Suprapubic skin (tissue), 4 donors: ENCODE measurements around the gene ZNF777. TPM values are rescaled to one million over a fixed set of nuclear protein-coding genes. Genes with fewer than 3 reads are reported as not detected.

Experiments
- DNase-seq, 2 donors: peaks; one replicate each; pipeline ENCODE4 v3.0.0-alpha.2; 2019; ENCODE audit warnings: low spot score in 2 of 2
- H3K27ac ChIP-seq: fragments of 200-600 bp; sonication (generic); one replicate; pipeline ENCODE4 v1.5.1; 2019
- H3K27me3 ChIP-seq: fragments of 200-600 bp; sonication (generic); one replicate; pipeline ENCODE4 v1.5.1; 2019
- H3K36me3 ChIP-seq: fragments of 200-600 bp; sonication (generic); one replicate; pipeline ENCODE4 v1.5.1; 2019
- H3K4me1 ChIP-seq: fragments of 200-600 bp; sonication (generic); one replicate; pipeline ENCODE4 v1.5.1; 2019
- H3K4me3 ChIP-seq: fragments of 200-600 bp; sonication (generic); one replicate; pipeline ENCODE4 v1.5.1; 2019; ENCODE audit warnings: mild to moderate bottlenecking
- H3K9me3 ChIP-seq: fragments of 200-600 bp; sonication (generic); one replicate; pipeline ENCODE4 v1.5.1; 2019
- CTCF ChIP-seq, 2 donors: fragments of 200-600 bp in 1 of 2; fragments of 450-650 bp in 1 of 2; sonication (generic) in 1 of 2; IDR thresholded peaks; one replicate each; pipeline ENCODE4 v1.5.1; 2016 to 2019; ENCODE audit warnings: antibody characterized with exemption in 2 of 2, mild to moderate bottlenecking in 1 of 2, moderate library complexity in 1 of 2
- EP300 ChIP-seq: sonication (generic); formaldehyde crosslinking; IDR thresholded peaks from one replicate; pipeline ENCODE4 v1.6.1; 2017; ENCODE audit warnings: antibody characterized with exemption
- POLR2A ChIP-seq, 2 donors: fragments of 450-650 bp; IDR thresholded peaks; one replicate each; pipeline ENCODE4 v1.6.1; 2017; ENCODE audit warnings: antibody characterized with exemption in 2 of 2, mild to moderate bottlenecking in 2 of 2, moderate library complexity in 2 of 2
- POLR2AphosphoS5 ChIP-seq, 3 donors: sonication (generic); formaldehyde crosslinking; IDR thresholded peaks; one replicate each; pipeline ENCODE4 v1.6.1; 2017; ENCODE audit warnings: antibody characterized with exemption in 3 of 3
- WGBS: methylation state at CpG from one replicate; pipeline ENCODE4 v1.1.5; 2018; 5-methylcytosine and 5-hydroxymethylcytosine counted together
- total RNA-seq, 4 donors: library from RNA; depleted of rRNA; stranded (reverse); fragments of >200 nt; gene quantifications; one replicate each; pipeline ENCODE4 v1.1.0, GENCODE V29; 2016

Gene ZNF777
- total RNA-seq, 4 donors from 2014 or later, result 11.6 to 16.4 (median 14.9) TPM

- H3K4me3 ChIP-seq, result no peak overlapping the region
- no peak overlapping the region for H3K27ac ChIP-seq
- WGBS, result 68% methylated on average over 4 of the region's 4 CpGs
- peaks cover 4% of the 10 kb centered on the region for H3K9me3 ChIP-seq
- H3K36me3 ChIP-seq, result no peaks in the 10 kb centered on the region
- TF ChIP-seq EP300 (no peak), CTCF (IDR thresholded peaks at IDR 0.05) (no peak), POLR2A (IDR thresholded peaks at IDR 0.05) (no peak), POLR2AphosphoS5 (IDR thresholded peaks at IDR 0.05) (no peak)
- no peak for DNase-seq
- peaks cover 14% of the 10 kb centered on the region for H3K4me1 ChIP-seq
- no peaks in the 10 kb centered on the region for H3K27me3 ChIP-seq
Observed at GRCh38 chr7:149500910-149501309, 40.0 kb upstream of the ZNF777 start.

GRCh38 chr7:149500201-149500600, 39.3 kb upstream of the ZNF777 start:
- Histone ChIP-seq H3K4me1 (peaks cover 21% of the 10 kb centered on the region), H3K36me3 (no peaks in the 10 kb centered on the region), H3K27me3 (no peaks in the 10 kb centered on the region), H3K27ac (no peak overlapping the region), H3K4me3 (no peak overlapping the region), H3K9me3 (peaks cover 3% of the 10 kb centered on the region)
- DNase-seq, result no peak
- TF ChIP-seq EP300, result no peak

GRCh38 chr7:149498811-149499210, 37.9 kb upstream of the ZNF777 start:
- no peak overlapping the region for H3K27ac ChIP-seq
- no peak for TF ChIP-seq EP300
- no peak for TF ChIP-seq POLR2AphosphoS5 (IDR thresholded peaks at IDR 0.05)
- no peak for TF ChIP-seq CTCF (IDR thresholded peaks at IDR 0.05)
- H3K4me1 ChIP-seq, result peaks cover 23% of the 10 kb centered on the region
- no peak overlapping the region for H3K4me3 ChIP-seq
- H3K27me3 ChIP-seq, result no peaks in the 10 kb centered on the region
- no peak for DNase-seq
- peaks cover 4% of the 10 kb centered on the region for H3K36me3 ChIP-seq
- WGBS, result 64% methylated on average over 6 of the region's 6 CpGs
- H3K9me3 ChIP-seq, result no peaks in the 10 kb centered on the region

GRCh38 chr7:149497467-149498261, 36.8 kb upstream of the ZNF777 start, which contains the start of gene ZNF746:
TSS of gene ZNF746 (minus strand) at chr7:149497809. CDS start at chr7:149497536, 273 bp downstream.
- WGBS, result 0% methylated on average over 18 of the region's 109 CpGs
- TF ChIP-seq CTCF (IDR thresholded peaks at IDR 0.05), result peak; percentile 11 to 74
- TF ChIP-seq EP300, result no peak
- TF ChIP-seq POLR2AphosphoS5 (IDR thresholded peaks at IDR 0.05), result no peak
- peak in 1 of 2 donors; percentile 72 for TF ChIP-seq POLR2A (IDR thresholded peaks at IDR 0.05)
- H3K36me3 ChIP-seq, result peaks cover 15% of the 10 kb centered on the region
- no peaks in the 10 kb centered on the region for H3K9me3 ChIP-seq
- peak within 1 kb of the TSS; percentile 54 for H3K4me3 ChIP-seq
- peak within 1 kb of the TSS; percentile 74 for H3K27ac ChIP-seq
- peak in 1 of 2 donors; percentile 80 for DNase-seq
- peaks cover 23% of the 10 kb centered on the region for H3K4me1 ChIP-seq
- no peaks in the 10 kb centered on the region for H3K27me3 ChIP-seq

GRCh38 chr7:149496642-149497391, 36.0 kb upstream of the ZNF777 start:
- Histone ChIP-seq H3K27ac (peak overlapping the region; percentile 74), H3K36me3 (peaks cover 24% of the 10 kb centered on the region), H3K4me1 (peaks cover 23% of the 10 kb centered on the region), H3K4me3 (peak overlapping the region; percentile 54), H3K27me3 (no peaks in the 10 kb centered on the region), H3K9me3 (no peaks in the 10 kb centered on the region)
- WGBS, result 4% methylated on average over 26 of the region's 51 CpGs
- peak in 1 of 2 donors; percentile 75 for DNase-seq
- TF ChIP-seq EP300 (no peak), POLR2A (IDR thresholded peaks at IDR 0.05) (no peak), POLR2AphosphoS5 (IDR thresholded peaks at IDR 0.05) (no peak), CTCF (IDR thresholded peaks at IDR 0.05) (no peak)
